Endothelial cell of umbilical vein (primary cell): ENCODE measurements around the gene XRCC1. TPM values are rescaled to one million over a fixed set of nuclear protein-coding genes. Genes with fewer than 3 reads are reported as not detected.

Experiments used
- BruUV-seq: library from RNA; stranded (reverse); fragments of 400-500 nt; replicated peaks from 2 replicates; lab custom pipeline; 2021; lab: Mats Ljungman, UMichigan
- CTCF ChIA-PET: fragments of 300-600, 350-600 bp; sonication (Branson Sonifier 250); formaldehyde crosslinking; loops from one replicate; lab custom pipeline; 2021; ENCODE audit warnings: antibody characterized with exemption, inconsistent platforms; lab: Charles Lee
- POLR2A ChIA-PET: fragments of 300-600, 350-600 bp; sonication (Branson Sonifier 250); formaldehyde crosslinking; loops from one replicate; lab custom pipeline; 2021; ENCODE audit warnings: antibody characterized with exemption, inconsistent platforms; lab: Charles Lee
- DNase-seq: peaks from one replicate; pipeline ENCODE4 v3.0.0-alpha.2; 2011; ENCODE audit warnings: low read depth, low spot score
- FAIRE-seq: peaks from 2 replicates; lab custom pipeline; 2011; peaks lifted over from hg19 to GRCh38; lab: Jason Lieb, UNC
- H2AFZ ChIP-seq: 2 replicates; pipeline ENCODE4 v1.6.0; 2012; ENCODE audit warnings: low read depth, low read length, control low read depth, inconsistent platforms
- H3K27ac ChIP-seq: 2 replicates; pipeline ENCODE4 v1.5.1; 2011; ENCODE audit warnings: low read depth, mild to moderate bottlenecking, control low read depth, low read length, moderate library complexity; ENCODE audit not compliant: insufficient read depth
- H3K27me3 ChIP-seq, 2 experiments: 2 replicates each; pipeline versions ENCODE4 v1.6.0 to v1.6.1; 2011; ENCODE audit warnings: low read length in 2 of 2, mixed read lengths in 1 of 2; ENCODE audit not compliant: control insufficient read depth in 2 of 2, insufficient read depth in 2 of 2
- H3K36me3 ChIP-seq, 2 experiments: 2 replicates in 1 of 2; 3 replicates in 1 of 2; pipeline ENCODE4 v1.5.1; 2011; ENCODE audit warnings: low read length in 2 of 2, mild to moderate bottlenecking in 1 of 2, moderate library complexity in 1 of 2; ENCODE audit not compliant: control insufficient read depth in 2 of 2, insufficient read depth in 2 of 2; ENCODE audit errors: extremely low read depth in 1 of 2
- H3K4me1 ChIP-seq: 3 replicates; pipeline ENCODE4 v1.5.1; 2011; ENCODE audit warnings: mild to moderate bottlenecking, low read length; ENCODE audit not compliant: control insufficient read depth, insufficient read depth; ENCODE audit errors: extremely low read depth
- H3K4me2 ChIP-seq: 2 replicates; pipeline ENCODE4 v1.6.1; 2011; ENCODE audit warnings: low read length, control low read depth, mixed read lengths; ENCODE audit not compliant: insufficient read depth
- H3K4me3 ChIP-seq, 3 experiments: fragments of 200-600 bp in 1 of 3; sonication (generic), shearing (Covaris generic) in 1 of 3; replicated peaks in 1 of 3; 2 replicates each; pipeline ENCODE4 v1.5.1; 2011 to 2016; ENCODE audit warnings: control low read depth in 3 of 3, low read length in 3 of 3, mild to moderate bottlenecking in 2 of 3, inconsistent platforms in 1 of 3, low read depth in 1 of 3, moderate library complexity in 1 of 3; ENCODE audit not compliant: insufficient read depth in 1 of 3
- H3K79me2 ChIP-seq: 2 replicates; pipeline ENCODE4 v1.6.0; 2012; ENCODE audit warnings: low read length, inconsistent platforms; ENCODE audit not compliant: control insufficient read depth, insufficient read depth
- H3K9ac ChIP-seq: replicated peaks from 2 replicates; pipeline ENCODE3; 2011; ENCODE audit warnings: low read length, control low read depth; ENCODE audit not compliant: insufficient read depth; ENCODE audit errors: extremely low read depth
- H3K9me1 ChIP-seq: replicated peaks from 3 replicates; pipeline ENCODE4 v1.6.0; 2011; ENCODE audit warnings: mild to moderate bottlenecking, low read length; ENCODE audit not compliant: control insufficient read depth, insufficient read depth; ENCODE audit errors: extremely low read depth
- H3K9me3 ChIP-seq: replicated peaks from 2 replicates; pipeline ENCODE4 v1.5.1; 2012; ENCODE audit warnings: low read length, inconsistent platforms; ENCODE audit not compliant: control insufficient read depth, insufficient read depth
- H4K20me1 ChIP-seq: replicated peaks from 2 replicates; pipeline ENCODE3; 2011; ENCODE audit warnings: mild to moderate bottlenecking, low read length; ENCODE audit not compliant: control insufficient read depth, insufficient read depth; ENCODE audit errors: extremely low read depth
- EZH2 ChIP-seq: IDR thresholded peaks from 2 replicates; pipeline ENCODE4 v1.6.1; 2012; ENCODE audit warnings: borderline replicate concordance, low read depth, mild to moderate bottlenecking, moderate library complexity, low read length, inconsistent platforms; ENCODE audit not compliant: severe bottlenecking
- FOS ChIP-seq: IDR thresholded peaks from 2 replicates; pipeline ENCODE4 v1.6.1; 2011; ENCODE audit warnings: mild to moderate bottlenecking, low read length, moderate library complexity, borderline replicate concordance; ENCODE audit not compliant: insufficient read depth
- GATA2 ChIP-seq: IDR thresholded peaks from 2 replicates; pipeline ENCODE4 v1.7.0; 2011; ENCODE audit warnings: low read depth, mild to moderate bottlenecking, moderate library complexity, mixed read lengths, low read length; ENCODE audit not compliant: insufficient read length, insufficient read depth
- JUN ChIP-seq: IDR thresholded peaks from 2 replicates; pipeline ENCODE4 v1.6.1; 2011; ENCODE audit warnings: borderline replicate concordance, low read depth; ENCODE audit not compliant: insufficient read length, insufficient read depth
- MYC ChIP-seq: IDR thresholded peaks from one replicate; pipeline ENCODE4 v1.6.1; 2011; ENCODE audit warnings: mild to moderate bottlenecking, low read depth, low read length
- POLR2A ChIP-seq: IDR thresholded peaks from 2 replicates; pipeline ENCODE4 v1.6.1; 2012; ENCODE audit warnings: low read depth, mild to moderate bottlenecking, control low read depth, low read length
- POLR2AphosphoS5 ChIP-seq: IDR thresholded peaks from 2 replicates; pipeline ENCODE4 v1.6.1; 2012; ENCODE audit warnings: low read depth, mild to moderate bottlenecking, control low read depth, low read length, moderate library complexity; ENCODE audit not compliant: insufficient read depth
- dilution Hi-C: fragments of 300-500 bp; cut with MboI; formaldehyde crosslinking; loops from one replicate; pipeline ENCODE4 v1.15.0; 2019; ENCODE audit warnings: low sequenced_read_pairs; ENCODE audit not compliant: extremely low pct_ligation_motif_present
- intact Hi-C: fragments of 100-400 bp; cut with micrococcal nuclease; formaldehyde crosslinking; loops from one replicate; pipeline ENCODE4 v1.10.0; 2022
- polyA plus RNA-seq, 4 experiments: library from polyadenylated mRNA; depleted of rRNA in 3 of 4; stranded (reverse) in 3 of 4; unstranded in 1 of 4; fragments of >200 nt; gene quantifications; 2 replicates each; pipeline versions ENCODE4 v1.2.1 to v1.2.3, GENCODE V29; 2011 to 2012; ENCODE audit warnings: missing spikeins in 1 of 4
- total RNA-seq: library from RNA; stranded (reverse); gene quantifications from 2 replicates; pipeline ENCODE4 v1.2.3, GENCODE V29; 2021
- TF ChIP-seq, protein P1 (sequence below): IDR thresholded peaks from 2 replicates; pipeline ENCODE4 v1.6.1; 2011; ENCODE audit not compliant: insufficient read depth, insufficient read length
- TF ChIP-seq, protein P2 (sequence below), 2 donors: IDR thresholded peaks; 1 replicate in 1 of 2; 2 replicates in 1 of 2; pipeline ENCODE4 v1.5.1; 2011; ENCODE audit warnings: low read length in 2 of 2, mild to moderate bottlenecking in 2 of 2, moderate library complexity in 2 of 2, control low read depth in 1 of 2, inconsistent platforms in 1 of 2, low read depth in 1 of 2; ENCODE audit not compliant: insufficient read depth in 1 of 2; ENCODE audit errors: extremely low read depth in 1 of 2

The XRCC1 gene
- total and polyA plus RNA-seq, 2 donors (not counting 3 experiments of a cell fraction or from before 2014, with no cell fraction given) = 29.5 to 39.3 TPM

DNA sequence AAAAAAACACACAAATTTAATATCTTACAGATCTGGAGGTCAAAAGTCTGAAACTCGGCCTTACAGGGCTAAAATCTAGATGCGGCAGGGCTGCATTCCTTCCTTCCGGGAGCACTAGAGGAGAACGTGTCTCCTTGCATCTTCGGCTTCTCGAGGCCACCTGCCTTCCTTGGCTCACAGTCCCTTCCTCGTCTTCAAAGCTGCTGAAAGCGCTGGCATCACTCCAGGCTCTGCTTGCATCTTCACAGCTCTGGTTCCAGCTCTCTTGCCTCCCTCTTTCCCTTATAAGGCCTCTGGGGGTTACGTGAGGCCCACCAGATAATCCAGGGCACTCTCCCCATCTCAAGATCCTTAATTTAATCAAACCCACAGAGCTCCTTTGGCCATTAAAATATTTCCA, 10.5 kb downstream of the XRCC1 start:
- Histone ChIP-seq H3K9me1 (no peaks in the 10 kb centered on the region), H3K4me3 (no peak overlapping the region), H4K20me1 (no peaks in the 10 kb centered on the region), H3K27ac (no peak overlapping the region), H2AFZ (no peak overlapping the region), H3K27me3 (no peaks in the 10 kb centered on the region), H3K36me3 (peaks cover 0 to 7% of the 10 kb centered on the region in 2 experiments), H3K4me1 (no peaks in the 10 kb centered on the region), H3K9ac (no peak overlapping the region), H3K4me2 (no peak overlapping the region), H3K79me2 (no peaks in the 10 kb centered on the region), H3K9me3 (no peaks in the 10 kb centered on the region)
- no TSS peak for BruUV-seq
- FAIRE-seq (no peak), DNase-seq (no peak)
- CTCF ChIA-PET = interaction anchor here (0.8 to 2.8 kb wide), 4 partner anchors 10 to 31 kb away, joined by 3 to 20 read pairs (median 3); partner anchors contain the start of genes IRGQ, PINLYP and XRCC1
- TF ChIP-seq GATA2 (no peak), POLR2AphosphoS5 (no peak), EZH2 (no peak), MYC (no peak), JUN (no peak), POLR2A (no peak), FOS (no peak)
- TF ChIP-seq, protein P1, sequence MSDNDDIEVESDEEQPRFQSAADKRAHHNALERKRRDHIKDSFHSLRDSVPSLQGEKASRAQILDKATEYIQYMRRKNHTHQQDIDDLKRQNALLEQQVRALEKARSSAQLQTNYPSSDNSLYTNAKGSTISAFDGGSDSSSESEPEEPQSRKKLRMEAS = no peak
- TF ChIP-seq, protein P2, sequence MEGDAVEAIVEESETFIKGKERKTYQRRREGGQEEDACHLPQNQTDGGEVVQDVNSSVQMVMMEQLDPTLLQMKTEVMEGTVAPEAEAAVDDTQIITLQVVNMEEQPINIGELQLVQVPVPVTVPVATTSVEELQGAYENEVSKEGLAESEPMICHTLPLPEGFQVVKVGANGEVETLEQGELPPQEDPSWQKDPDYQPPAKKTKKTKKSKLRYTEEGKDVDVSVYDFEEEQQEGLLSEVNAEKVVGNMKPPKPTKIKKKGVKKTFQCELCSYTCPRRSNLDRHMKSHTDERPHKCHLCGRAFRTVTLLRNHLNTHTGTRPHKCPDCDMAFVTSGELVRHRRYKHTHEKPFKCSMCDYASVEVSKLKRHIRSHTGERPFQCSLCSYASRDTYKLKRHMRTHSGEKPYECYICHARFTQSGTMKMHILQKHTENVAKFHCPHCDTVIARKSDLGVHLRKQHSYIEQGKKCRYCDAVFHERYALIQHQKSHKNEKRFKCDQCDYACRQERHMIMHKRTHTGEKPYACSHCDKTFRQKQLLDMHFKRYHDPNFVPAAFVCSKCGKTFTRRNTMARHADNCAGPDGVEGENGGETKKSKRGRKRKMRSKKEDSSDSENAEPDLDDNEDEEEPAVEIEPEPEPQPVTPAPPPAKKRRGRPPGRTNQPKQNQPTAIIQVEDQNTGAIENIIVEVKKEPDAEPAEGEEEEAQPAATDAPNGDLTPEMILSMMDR (IDR thresholded peaks at IDR 0.05; ENCODE audit: extremely low read depth in 1 of 2, insufficient read depth in 1 of 2, low read depth in 1 of 2, low read length in 2 of 2) = no peak
- dilution Hi-C loops = no loop called here
- intact Hi-C loops = no loop called here
- POLR2A ChIA-PET = no interaction called here
